ENCODE results near the gene ANKRD53.

The ANKRD53 gene

GRCh38 chr2:70977605-70978205 lies 725 bp upstream of the ANKRD53 start:
- H3K4me3 Mint-ChIP-seq = peak overlapping the region; percentile 78
- H3K9me3 Mint-ChIP-seq = no peaks in the 10 kb centered on the region
- peak overlapping the region; percentile 82 for H3K27ac Mint-ChIP-seq
- DNase-seq (ENCODE audit: low spot score in 2 of 2) (peak in 1 of 2 donors; percentile 49), ATAC-seq (peak; percentile 23)
- H3K36me3 Mint-ChIP-seq = no peaks in the 10 kb centered on the region
- peaks cover 20% of the 10 kb centered on the region for H3K4me1 Mint-ChIP-seq

GRCh38 chr2:70979180-70979488 lies 704 bp downstream of the ANKRD53 start:
- Mint-ChIP-seq H3K4me1 (peaks cover 20% of the 10 kb centered on the region), H3K4me3 (no peak overlapping the region), H3K36me3 (no peaks in the 10 kb centered on the region), H3K9me3 (no peaks in the 10 kb centered on the region), H3K27ac (no peak overlapping the region)
- DNase-seq (ENCODE audit: low spot score in 2 of 2) (peak in 1 of 2 donors; percentile 44), ATAC-seq (no peak)

GRCh38 chr2:70979626-70980025 lies 1.2 kb downstream of the ANKRD53 start:
- no peaks in the 10 kb centered on the region for H3K36me3 Mint-ChIP-seq
- H3K27ac Mint-ChIP-seq = no peak overlapping the region
- no peak for ATAC-seq
- H3K9me3 Mint-ChIP-seq = no peaks in the 10 kb centered on the region
- no peak overlapping the region for H3K4me3 Mint-ChIP-seq
- no peak for DNase-seq (ENCODE audit: low spot score in 2 of 2)
- peaks cover 24% of the 10 kb centered on the region for H3K4me1 Mint-ChIP-seq

GRCh38 chr2:70981421-70981820 lies 3.0 kb downstream of the ANKRD53 start:
- Mint-ChIP-seq H3K4me1 (peaks cover 40% of the 10 kb centered on the region), H3K27ac (no peak overlapping the region), H3K4me3 (no peak overlapping the region), H3K9me3 (no peaks in the 10 kb centered on the region), H3K36me3 (peaks cover 7% of the 10 kb centered on the region)
- ATAC-seq (no peak), DNase-seq (ENCODE audit: low spot score in 2 of 2) (no peak)

- Mint-ChIP-seq H3K9me3 (no peaks in the 10 kb centered on the region), H3K4me1 (peaks cover 40% of the 10 kb centered on the region), H3K27ac (no peak overlapping the region), H3K4me3 (no peak overlapping the region), H3K36me3 (peaks cover 13% of the 10 kb centered on the region)
- no peak for ATAC-seq
- DNase-seq (ENCODE audit: low spot score in 2 of 2) = no peak
These were observed 3.7 kb downstream of the ANKRD53 start for GRCh38 chr2:70981866-70982810.

GRCh38 chr2:70982971-70983370 lies 4.5 kb downstream of the ANKRD53 start:
- Mint-ChIP-seq H3K27ac (no peak overlapping the region), H3K4me1 (peaks cover 31% of the 10 kb centered on the region), H3K9me3 (no peaks in the 10 kb centered on the region), H3K4me3 (no peak overlapping the region), H3K36me3 (peaks cover 21% of the 10 kb centered on the region)
- ATAC-seq (no peak), DNase-seq (ENCODE audit: low spot score in 2 of 2) (no peak)

GRCh38 chr2:70983506-70984227 lies 5.2 kb downstream of the ANKRD53 start:
- no peak for ATAC-seq

GRCh38 chr2:70984228-70984575 lies 5.8 kb downstream of the ANKRD53 start:
- no peak overlapping the region for H3K27ac Mint-ChIP-seq
- H3K36me3 Mint-ChIP-seq = peaks cover 34% of the 10 kb centered on the region
- DNase-seq (ENCODE audit: low spot score in 2 of 2) = no peak
- H3K4me3 Mint-ChIP-seq = no peak overlapping the region
- no peak for ATAC-seq
- H3K9me3 Mint-ChIP-seq = no peaks in the 10 kb centered on the region
- peaks cover 28% of the 10 kb centered on the region for H3K4me1 Mint-ChIP-seq

More at GRCh38 chr2:70983506-70984227, 5.2 kb downstream of the ANKRD53 start:
- Mint-ChIP-seq H3K9me3 (no peaks in the 10 kb centered on the region), H3K4me1 (peaks cover 28% of the 10 kb centered on the region), H3K27ac (no peak overlapping the region), H3K36me3 (peaks cover 28% of the 10 kb centered on the region), H3K4me3 (no peak overlapping the region)
- DNase-seq (ENCODE audit: low spot score in 2 of 2) = no peak

- Mint-ChIP-seq H3K36me3 (peaks cover 39% of the 10 kb centered on the region), H3K9me3 (no peaks in the 10 kb centered on the region), H3K4me1 (peaks cover 28% of the 10 kb centered on the region), H3K4me3 (no peak overlapping the region), H3K27ac (no peak overlapping the region)
- DNase-seq (ENCODE audit: low spot score in 2 of 2) = peak; percentile 78 to 88
- ATAC-seq = peak; percentile 95
These were observed 6.3 kb downstream of the ANKRD53 start for GRCh38 chr2:70984576-70985282.

GRCh38 chr2:70985283-70985688 lies 6.9 kb downstream of the ANKRD53 start:
- ATAC-seq (no peak), DNase-seq (ENCODE audit: low spot score in 2 of 2) (no peak)
- Mint-ChIP-seq H3K4me3 (no peak overlapping the region), H3K36me3 (peaks cover 45% of the 10 kb centered on the region), H3K27ac (peak overlapping the region; percentile 72), H3K9me3 (no peaks in the 10 kb centered on the region), H3K4me1 (peaks cover 28% of the 10 kb centered on the region)

- H3K4me1 Mint-ChIP-seq = peaks cover 28% of the 10 kb centered on the region
- H3K9me3 Mint-ChIP-seq = no peaks in the 10 kb centered on the region
- H3K4me3 Mint-ChIP-seq = no peak overlapping the region
- peak overlapping the region; percentile 72 for H3K27ac Mint-ChIP-seq
- H3K36me3 Mint-ChIP-seq = peaks cover 51% of the 10 kb centered on the region
- DNase-seq (ENCODE audit: low spot score in 2 of 2) (no peak), ATAC-seq (no peak)
These were observed 7.5 kb downstream of the ANKRD53 start for GRCh38 chr2:70985956-70986355.

- Mint-ChIP-seq H3K27ac (peak overlapping the region; percentile 72), H3K4me1 (peaks cover 32% of the 10 kb centered on the region), H3K4me3 (no peak overlapping the region), H3K9me3 (no peaks in the 10 kb centered on the region), H3K36me3 (peaks cover 58% of the 10 kb centered on the region)
- DNase-seq (ENCODE audit: low spot score in 2 of 2) = peak in 1 of 2 donors; percentile 35
- no peak for ATAC-seq
These were observed 8.2 kb downstream of the ANKRD53 start for GRCh38 chr2:70986499-70987189.

- no peaks in the 10 kb centered on the region for H3K9me3 Mint-ChIP-seq
- H3K4me1 Mint-ChIP-seq = peaks cover 35% of the 10 kb centered on the region
- no peak for ATAC-seq
- peak in 1 of 2 donors; percentile 37 for DNase-seq (ENCODE audit: low spot score in 2 of 2)
- H3K27ac Mint-ChIP-seq = peak overlapping the region; percentile 72
- peaks cover 65% of the 10 kb centered on the region for H3K36me3 Mint-ChIP-seq
- no peak overlapping the region for H3K4me3 Mint-ChIP-seq
These were observed 9.0 kb downstream of the ANKRD53 start for GRCh38 chr2:70987386-70987785.

- Mint-ChIP-seq H3K36me3 (peaks cover 71% of the 10 kb centered on the region), H3K27ac (peak overlapping the region; percentile 72), H3K4me3 (no peak overlapping the region), H3K9me3 (no peaks in the 10 kb centered on the region), H3K4me1 (peaks cover 41% of the 10 kb centered on the region)
- DNase-seq (ENCODE audit: low spot score in 2 of 2) (peak in 1 of 2 donors; percentile 38), ATAC-seq (no peak)
These were observed 9.7 kb downstream of the ANKRD53 start for GRCh38 chr2:70988151-70988550.
